Measurements from ENCODE around the gene OSBPL8.
A peak's percentile ranks its signal among the peaks of the same experiment; 100 is the strongest.

The OSBPL8 gene

GRCh38 chr12:76424941-76425340, 134.6 kb downstream of the OSBPL8 start:
- TF ChIP-seq CTCF (IDR thresholded peaks at IDR 0.05; ENCODE audit: insufficient read depth, low read length, missing control alignments), result no peak
- ChIA-PET CTCF (no interaction called here), POLR2A (no interaction called here)
- no peak for DNase-seq (ENCODE audit: low read depth, low spot score)
- H3K4me3 ChIP-seq (ENCODE audit: low read depth, low read length), result no peak overlapping the region

GRCh38 chr12:76422543-76423438, 136.8 kb downstream of the OSBPL8 start:
- TF ChIP-seq CTCF (IDR thresholded peaks at IDR 0.05; ENCODE audit: insufficient read depth, low read length, missing control alignments), result no peak
- ChIA-PET CTCF (interaction anchor here (0.6 to 2.4 kb wide), 3 partner anchors 14 to 164 kb away, joined by 3 to 13 read pairs (median 3); no protein-coding TSS in a partner anchor), POLR2A (interaction anchor here (0.6 kb wide), 1 partner anchor 137 kb away, joined by 3 read pairs; the partner anchor contains the start of gene OSBPL8)
- H3K4me3 ChIP-seq (ENCODE audit: low read depth, low read length), result peak overlapping the region; percentile 39
- peak; percentile 16 for DNase-seq (ENCODE audit: low read depth, low spot score)

GRCh38 chr12:76422154-76422542, 137.4 kb downstream of the OSBPL8 start:
- peak overlapping the region; percentile 39 for H3K4me3 ChIP-seq (ENCODE audit: low read depth, low read length)
- ChIA-PET CTCF (interaction anchor here (1.0 to 2.4 kb wide), 2 partner anchors 15 to 165 kb away, joined by 3 to 13 read pairs; no protein-coding TSS in a partner anchor), POLR2A (interaction anchor here (0.6 kb wide), 1 partner anchor 131 kb away, joined by 3 read pairs; no protein-coding TSS in a partner anchor)
- no peak for DNase-seq (ENCODE audit: low read depth, low spot score)
- no peak for TF ChIP-seq CTCF (IDR thresholded peaks at IDR 0.05; ENCODE audit: insufficient read depth, low read length, missing control alignments)

GRCh38 chr12:76421046-76421445, 138.5 kb downstream of the OSBPL8 start:
- DNase-seq (ENCODE audit: low read depth, low spot score), result no peak
- H3K4me3 ChIP-seq (ENCODE audit: low read depth, low read length), result no peak overlapping the region
- POLR2A ChIA-PET, result no interaction called here
- CTCF ChIA-PET, result interaction anchor here (2.4 kb wide), 1 partner anchor 166 kb away, joined by 13 read pairs; no protein-coding TSS in a partner anchor
- TF ChIP-seq CTCF (IDR thresholded peaks at IDR 0.05; ENCODE audit: insufficient read depth, low read length, missing control alignments), result no peak

GRCh38 chr12:76420222-76420621, 139.3 kb downstream of the OSBPL8 start:
- ChIA-PET CTCF (interaction anchor here (2.4 kb wide), 1 partner anchor 167 kb away, joined by 13 read pairs; no protein-coding TSS in a partner anchor), POLR2A (no interaction called here)
- no peak for DNase-seq (ENCODE audit: low read depth, low spot score)
- no peak overlapping the region for H3K4me3 ChIP-seq (ENCODE audit: low read depth, low read length)
- TF ChIP-seq CTCF (IDR thresholded peaks at IDR 0.05; ENCODE audit: insufficient read depth, low read length, missing control alignments), result no peak

GRCh38 chr12:76417116-76417515, 142.5 kb downstream of the OSBPL8 start:
- CTCF ChIA-PET, result interaction anchor here (1.2 kb wide), 1 partner anchor 9 kb away, joined by 3 read pairs; no protein-coding TSS in a partner anchor
- DNase-seq (ENCODE audit: low read depth, low spot score), result no peak
- H3K4me3 ChIP-seq (ENCODE audit: low read depth, low read length), result no peak overlapping the region
- TF ChIP-seq CTCF (IDR thresholded peaks at IDR 0.05; ENCODE audit: insufficient read depth, low read length, missing control alignments), result no peak
- POLR2A ChIA-PET, result no interaction called here
